ENCODE data around the gene NAA38. TPM values are rescaled to one million over a fixed set of nuclear protein-coding genes. Genes with fewer than 3 reads are reported as not detected.

NAA38 gene
- total RNA-seq, 1 donor from 2014 or later, result 60.2 TPM

DNA sequence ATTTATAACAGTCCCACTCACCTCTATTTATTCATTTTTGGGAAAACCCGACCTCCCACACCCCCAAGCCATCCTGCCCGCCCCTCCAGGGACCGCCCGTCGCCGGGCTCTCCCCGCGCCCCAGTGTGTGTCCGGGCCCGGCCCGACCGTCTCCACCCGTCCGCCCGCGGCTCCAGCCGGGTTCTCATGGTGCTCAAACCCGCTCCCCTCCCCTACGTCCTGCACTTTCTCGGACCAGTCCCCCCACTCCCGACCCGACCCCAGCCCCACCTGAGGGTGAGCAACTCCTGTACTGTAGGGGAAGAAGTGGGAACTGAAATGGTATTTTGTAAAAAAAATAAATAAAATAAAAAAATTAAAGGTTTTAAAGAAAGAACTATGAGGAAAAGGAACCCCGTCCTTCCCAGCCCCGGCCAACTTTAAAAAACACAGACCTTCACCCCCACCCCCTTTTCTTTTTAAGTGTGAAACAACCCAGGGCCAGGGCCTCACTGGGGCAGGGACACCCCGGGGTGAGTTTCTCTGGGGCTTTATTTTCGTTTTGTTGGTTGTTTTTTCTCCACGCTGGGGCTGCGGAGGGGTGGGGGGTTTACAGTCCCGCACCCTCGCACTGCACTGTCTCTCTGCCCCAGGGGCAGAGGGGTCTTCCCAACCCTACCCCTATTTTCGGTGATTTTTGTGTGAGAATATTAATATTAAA, 3.1 kb downstream of the NAA38 start:
- peaks cover 12% of the 10 kb centered on the region for H3K36me3 ChIP-seq (ENCODE audit: insufficient read depth, low read length)
- H3K27me3 ChIP-seq (ENCODE audit: insufficient read depth, low read length), result no peaks in the 10 kb centered on the region
- Mint-ChIP-seq H3K36me3 (ENCODE audit: low read depth, unreplicated experiment) (peaks cover 24% of the 10 kb centered on the region), H3K27me3 (ENCODE audit: low read depth, unreplicated experiment) (no peaks in the 10 kb centered on the region), H3K4me3 (ENCODE audit: unreplicated experiment) (peak overlapping the region; percentile 50), H3K4me1 (ENCODE audit: low read depth, unreplicated experiment) (peaks cover 18% of the 10 kb centered on the region), H3K27ac (ENCODE audit: unreplicated experiment) (peak overlapping the region; percentile 64), H3K9me3 (ENCODE audit: unreplicated experiment) (no peaks in the 10 kb centered on the region)
- H4K20me1 ChIP-seq (ENCODE audit: insufficient read depth, low read length), result peaks cover 43% of the 10 kb centered on the region
- peaks cover 19% of the 10 kb centered on the region for H3K79me2 ChIP-seq (ENCODE audit: insufficient read depth, low read length)
- FAIRE-seq (no peak), DNase-seq (ENCODE audit: low read depth) (no peak)
- H3K27ac ChIP-seq (ENCODE audit: low read depth, low read length), result no peak overlapping the region
- H3K9ac ChIP-seq (ENCODE audit: low read length), result no peak overlapping the region
- TF ChIP-seq CTCF (IDR thresholded peaks at IDR 0.05; ENCODE audit: insufficient read depth, low read depth, low read length) (no peak), EZH2 (IDR thresholded peaks at IDR 0.05; ENCODE audit: insufficient read depth, low read length) (no peak)
- H3K4me2 ChIP-seq (ENCODE audit: low read length), result no peak overlapping the region
- no peak overlapping the region for H2AFZ ChIP-seq (ENCODE audit: low read depth, low read length)
- peaks cover 35% of the 10 kb centered on the region for H3K4me1 ChIP-seq (ENCODE audit: insufficient read depth, low read length)
- H3K4me3 ChIP-seq (ENCODE audit: insufficient read depth, low read depth, low read length), result no peak overlapping the region
- H3K9me3 ChIP-seq (ENCODE audit: insufficient read depth, low read depth, low read length), result no peaks in the 10 kb centered on the region

DNA sequence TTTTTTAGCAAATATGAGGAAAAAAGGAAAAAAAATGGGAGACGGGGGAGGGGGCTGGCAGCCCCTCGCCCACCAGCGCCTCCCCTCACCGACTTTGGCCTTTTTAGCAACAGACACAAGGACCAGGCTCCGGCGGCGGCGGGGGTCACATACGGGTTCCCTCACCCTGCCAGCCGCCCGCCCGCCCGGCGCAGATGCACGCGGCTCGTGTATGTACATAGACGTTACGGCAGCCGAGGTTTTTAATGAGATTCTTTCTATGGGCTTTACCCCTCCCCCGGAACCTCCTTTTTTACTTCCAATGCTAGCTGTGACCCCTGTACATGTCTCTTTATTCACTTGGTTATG, 3.7 kb downstream of the NAA38 start:
- peaks cover 24% of the 10 kb centered on the region for H3K36me3 Mint-ChIP-seq (ENCODE audit: low read depth, unreplicated experiment)
- Histone ChIP-seq H3K36me3 (ENCODE audit: insufficient read depth, low read length) (peaks cover 11% of the 10 kb centered on the region), H3K4me2 (ENCODE audit: low read length) (no peak overlapping the region), H3K27me3 (ENCODE audit: insufficient read depth, low read length) (no peaks in the 10 kb centered on the region), H3K79me2 (ENCODE audit: insufficient read depth, low read length) (peaks cover 13% of the 10 kb centered on the region), H3K4me1 (ENCODE audit: insufficient read depth, low read length) (peaks cover 29% of the 10 kb centered on the region), H3K27ac (ENCODE audit: low read depth, low read length) (no peak overlapping the region), H2AFZ (ENCODE audit: low read depth, low read length) (no peak overlapping the region), H3K9ac (ENCODE audit: low read length) (no peak overlapping the region), H4K20me1 (ENCODE audit: insufficient read depth, low read length) (peaks cover 46% of the 10 kb centered on the region), H3K9me3 (ENCODE audit: insufficient read depth, low read depth, low read length) (no peaks in the 10 kb centered on the region), H3K4me3 (ENCODE audit: insufficient read depth, low read depth, low read length) (no peak overlapping the region)
- H3K27me3 Mint-ChIP-seq (ENCODE audit: low read depth, unreplicated experiment), result no peaks in the 10 kb centered on the region
- TF ChIP-seq CTCF (IDR thresholded peaks at IDR 0.05; ENCODE audit: insufficient read depth, low read depth, low read length), result no peak
- no peak for TF ChIP-seq EZH2 (IDR thresholded peaks at IDR 0.05; ENCODE audit: insufficient read depth, low read length)
- H3K4me3 Mint-ChIP-seq (ENCODE audit: unreplicated experiment), result peak overlapping the region; percentile 45
- FAIRE-seq (no peak), DNase-seq (ENCODE audit: low read depth) (no peak)
- peaks cover 14% of the 10 kb centered on the region for H3K4me1 Mint-ChIP-seq (ENCODE audit: low read depth, unreplicated experiment)
- no peaks in the 10 kb centered on the region for H3K9me3 Mint-ChIP-seq (ENCODE audit: unreplicated experiment)
- H3K27ac Mint-ChIP-seq (ENCODE audit: unreplicated experiment), result peak overlapping the region; percentile 64

Measured in astrocyte (in vitro differentiated cells and primary cell).